HG02970 (cell line): ENCODE results near the gene NCOR1.
"Not testable (repeated sequence)": the region's sequence is repeated elsewhere in the genome, so short reads cannot be mapped to it uniquely, and the experiment has no call there.

ENCODE experiments used
- ATAC-seq: cut with Tn5 transposase; IDR thresholded peaks from one replicate; pipeline ENCODE4 v1.9.1; 2021; ENCODE audit warnings: mild to moderate bottlenecking, moderate library complexity, moderate number of reproducible peaks; ENCODE audit not compliant: unreplicated experiment, low FRiP score

Gene NCOR1

GRCh38 chr17:16101440-16101839 is 113.9 kb downstream of the NCOR1 start:
- no peak for ATAC-seq

DNA sequence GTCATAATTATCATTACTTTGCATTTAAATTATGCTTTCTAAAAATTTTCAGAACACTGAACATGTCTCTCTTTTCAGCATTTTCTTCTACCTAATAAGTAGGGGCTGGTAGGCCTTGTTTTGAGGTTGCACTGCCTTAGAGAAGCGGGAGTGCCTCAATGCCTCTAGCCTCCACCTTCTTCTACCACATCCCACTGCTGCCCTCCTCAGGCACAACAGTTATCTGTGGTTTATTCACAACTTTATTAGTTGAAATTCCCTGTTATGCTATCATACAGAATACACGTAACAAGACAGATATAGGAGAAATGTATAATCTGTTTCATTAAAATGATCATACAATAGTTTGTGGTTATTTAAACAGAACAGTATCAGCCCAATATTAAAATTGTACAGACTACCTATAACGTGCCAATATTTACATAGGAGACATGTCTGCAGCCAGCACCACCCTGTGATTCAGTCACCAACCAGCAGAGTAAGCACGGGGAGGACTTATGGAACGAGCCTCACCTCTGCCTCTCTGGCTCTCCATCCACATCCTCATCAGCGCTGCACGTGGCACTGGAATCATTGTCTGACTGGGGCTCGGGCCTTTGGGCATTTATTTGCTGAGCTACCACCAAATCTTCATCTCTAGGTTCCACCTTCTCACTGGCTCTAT is 114.5 kb downstream of the NCOR1 start:
- no peak for ATAC-seq

GRCh38 chr17:16091773-16092172 is 123.6 kb downstream of the NCOR1 start:
- ATAC-seq = no peak

- no peak for ATAC-seq
These were observed 128.4 kb downstream of the NCOR1 start for GRCh38 chr17:16086957-16087356.

DNA sequence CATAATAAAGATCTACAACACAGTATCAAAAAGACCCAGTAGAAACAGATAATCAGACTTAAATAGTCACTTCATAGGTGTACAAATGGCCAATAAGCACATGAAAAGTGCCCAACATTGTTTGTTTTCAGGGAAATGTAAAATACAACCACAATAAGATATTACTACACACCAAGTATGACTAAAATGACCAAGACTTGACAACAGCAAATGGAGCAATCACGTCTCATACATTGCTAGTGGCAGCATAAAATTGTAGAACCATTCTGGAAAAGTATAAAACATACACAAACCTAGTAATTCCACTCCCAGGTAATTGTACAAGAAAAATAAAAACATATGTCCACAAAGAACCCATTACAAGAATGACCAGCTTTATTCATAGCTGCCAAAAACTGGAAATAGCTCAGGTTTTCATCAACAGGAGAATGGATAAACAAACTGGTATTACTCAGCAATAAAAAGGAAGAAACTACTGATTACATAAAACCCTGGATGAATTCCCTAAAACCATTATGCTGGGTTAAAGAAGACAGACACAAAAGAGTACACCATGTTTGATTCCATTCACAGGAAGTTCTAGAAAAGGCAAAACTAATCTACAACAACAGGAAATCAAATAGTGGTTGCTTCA is 130.2 kb downstream of the NCOR1 start:
- no peak for ATAC-seq

DNA sequence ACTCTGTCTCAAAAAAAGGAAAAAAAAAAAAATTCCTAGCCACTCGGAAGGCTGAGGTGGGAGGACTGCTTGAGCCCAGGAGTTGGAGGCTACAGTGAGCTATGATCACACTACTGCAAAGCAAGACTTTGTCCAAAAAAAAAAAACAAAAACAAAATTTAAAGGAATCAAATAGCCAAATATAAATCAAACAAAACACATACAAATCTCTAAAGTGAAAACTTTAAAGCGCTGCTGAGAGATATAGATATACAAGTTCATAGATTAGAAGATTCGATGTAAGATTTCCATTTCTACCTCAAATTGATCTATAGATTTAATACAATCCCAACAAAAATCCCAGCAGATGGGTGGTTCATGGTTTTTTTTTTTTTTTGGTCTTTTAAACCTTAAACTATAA is 132.1 kb downstream of the NCOR1 start:
- ATAC-seq = no peak

DNA sequence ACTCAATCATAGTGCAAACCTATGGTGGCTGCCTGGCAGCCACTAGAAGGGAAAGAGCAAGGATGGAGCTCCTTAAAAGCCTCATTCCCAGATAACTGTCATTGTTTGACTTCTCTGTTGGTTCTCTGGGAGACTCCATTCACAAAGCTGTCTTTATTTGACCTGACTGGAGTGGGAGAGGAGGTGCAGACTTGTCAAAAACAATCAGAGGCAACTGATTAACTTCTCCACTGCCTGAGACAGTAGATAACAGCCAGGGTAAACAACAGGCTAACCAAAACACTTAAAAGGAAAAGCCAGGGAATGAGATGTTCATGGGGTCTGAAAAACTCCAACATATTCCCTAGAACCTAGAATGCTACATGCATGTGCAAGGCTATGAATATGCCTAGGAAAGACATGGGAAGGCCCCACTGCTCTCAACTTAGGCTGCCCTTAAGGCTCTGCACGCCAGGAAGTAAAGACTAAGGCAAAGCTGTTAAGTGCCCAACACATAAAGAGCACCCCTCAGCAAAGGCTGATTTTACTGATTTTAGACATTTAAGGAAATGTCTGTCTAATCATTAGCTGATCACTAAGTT is 133.7 kb downstream of the NCOR1 start:
- ATAC-seq = no peak

GRCh38 chr17:16080366-16080765 is 135.0 kb downstream of the NCOR1 start:
- ATAC-seq = no peak

- ATAC-seq = no peak
These were observed 139.4 kb downstream of the NCOR1 start for GRCh38 chr17:16075949-16076348.

DNA sequence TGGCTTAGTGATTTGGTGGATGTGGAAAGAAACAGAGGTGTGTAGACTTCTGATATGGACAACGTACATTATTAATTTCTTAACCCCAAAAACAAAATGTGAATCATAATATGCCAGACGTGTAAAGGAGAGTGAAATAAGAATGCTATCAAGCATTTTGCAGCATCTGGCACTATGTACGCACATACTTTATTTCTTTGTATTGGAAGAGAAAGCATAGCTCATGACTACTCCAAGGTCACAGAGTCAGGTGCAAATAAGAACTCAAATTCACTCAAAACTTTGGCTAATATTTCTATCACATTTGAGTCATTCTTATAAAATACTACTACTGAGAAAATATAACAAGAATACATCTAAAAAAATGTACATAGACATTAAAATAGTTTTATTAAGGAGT is 140.9 kb downstream of the NCOR1 start:
- no peak for ATAC-seq

- ATAC-seq = no peak
These were observed 141.5 kb downstream of the NCOR1 start for GRCh38 chr17:16073845-16074244.

- ATAC-seq = no peak
These were observed 143.3 kb downstream of the NCOR1 start for GRCh38 chr17:16072031-16072430.

- ATAC-seq = no peak
These were observed 147.0 kb downstream of the NCOR1 start for GRCh38 chr17:16068323-16068722.

DNA sequence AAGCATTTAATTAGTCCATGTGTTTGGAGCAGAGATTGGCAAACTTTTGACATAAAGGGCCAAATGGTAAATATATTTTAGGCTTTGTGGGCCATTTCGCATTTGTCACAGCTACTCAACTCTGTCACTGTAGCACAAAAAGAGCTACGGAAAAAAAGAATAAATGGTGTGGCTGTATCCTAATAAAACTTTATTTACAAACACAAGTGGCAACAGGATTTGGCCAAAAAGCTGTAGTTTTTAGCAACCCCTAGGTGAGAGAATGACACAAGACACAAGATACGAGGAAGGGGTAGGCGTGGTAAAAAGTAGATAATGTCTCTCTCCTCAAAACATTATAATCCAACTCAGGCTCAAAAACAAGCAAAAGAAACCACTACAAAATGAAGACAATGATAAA is 149.2 kb downstream of the NCOR1 start:
- ATAC-seq = no peak

- ATAC-seq = no peak
These were observed 153.7 kb downstream of the NCOR1 start for GRCh38 chr17:16061631-16062030.

DNA sequence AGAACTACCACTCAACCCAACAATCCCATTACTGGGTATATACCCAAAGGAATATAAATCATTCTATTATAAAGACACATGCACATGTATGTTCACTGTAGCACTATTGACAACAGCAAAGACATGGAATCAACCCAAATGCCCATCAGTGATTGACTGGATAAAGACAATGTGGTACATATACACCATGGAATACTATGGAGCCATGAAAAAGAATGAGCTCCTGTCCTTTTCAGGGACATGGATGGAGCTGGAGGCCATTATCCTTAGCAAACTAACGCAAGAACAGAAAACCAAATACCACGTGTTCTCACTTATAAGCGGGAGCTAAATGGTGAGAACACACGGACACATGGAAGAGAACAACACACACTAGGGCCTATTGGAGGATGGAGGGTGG is 160.2 kb downstream of the NCOR1 start:
- not testable (repeated sequence) for ATAC-seq

DNA sequence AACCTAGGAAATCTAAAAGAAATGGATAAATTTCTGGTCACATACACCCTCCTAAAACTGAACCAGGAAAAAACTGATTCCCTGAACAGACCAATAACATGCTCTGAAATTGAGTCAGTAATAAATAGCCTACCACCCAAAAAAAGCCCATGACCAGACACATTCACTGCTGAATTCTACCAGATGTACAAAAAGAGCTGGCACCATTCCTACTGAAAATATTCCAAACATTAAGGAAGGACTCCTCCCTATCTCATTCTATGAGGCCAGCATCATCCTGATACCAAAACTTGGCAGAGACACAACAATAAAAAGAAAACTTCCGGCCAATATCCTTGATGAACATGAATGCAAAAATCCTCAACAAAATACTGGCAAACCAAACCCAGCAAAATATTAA is 162.8 kb downstream of the NCOR1 start:
- no peak for ATAC-seq

DNA sequence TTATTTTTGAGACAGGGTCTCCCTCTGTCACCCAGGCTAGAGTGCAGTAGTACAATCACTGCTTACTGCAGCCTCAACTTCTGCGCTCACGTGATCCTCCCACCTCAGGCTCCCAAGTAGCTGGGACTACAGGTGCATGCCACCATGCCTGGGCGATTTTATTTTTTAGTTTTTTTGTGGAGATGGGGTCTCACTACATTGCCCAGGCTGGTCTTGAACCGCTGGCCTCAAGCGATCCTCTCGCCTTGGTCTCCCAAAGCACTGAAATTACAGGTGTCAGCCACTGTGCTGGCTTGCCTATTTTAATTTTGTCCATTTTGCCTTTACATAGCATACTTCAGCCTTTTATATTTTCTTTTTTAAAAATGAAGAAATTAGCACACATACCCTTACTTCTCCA is 164.5 kb downstream of the NCOR1 start:
- ATAC-seq = no peak

DNA sequence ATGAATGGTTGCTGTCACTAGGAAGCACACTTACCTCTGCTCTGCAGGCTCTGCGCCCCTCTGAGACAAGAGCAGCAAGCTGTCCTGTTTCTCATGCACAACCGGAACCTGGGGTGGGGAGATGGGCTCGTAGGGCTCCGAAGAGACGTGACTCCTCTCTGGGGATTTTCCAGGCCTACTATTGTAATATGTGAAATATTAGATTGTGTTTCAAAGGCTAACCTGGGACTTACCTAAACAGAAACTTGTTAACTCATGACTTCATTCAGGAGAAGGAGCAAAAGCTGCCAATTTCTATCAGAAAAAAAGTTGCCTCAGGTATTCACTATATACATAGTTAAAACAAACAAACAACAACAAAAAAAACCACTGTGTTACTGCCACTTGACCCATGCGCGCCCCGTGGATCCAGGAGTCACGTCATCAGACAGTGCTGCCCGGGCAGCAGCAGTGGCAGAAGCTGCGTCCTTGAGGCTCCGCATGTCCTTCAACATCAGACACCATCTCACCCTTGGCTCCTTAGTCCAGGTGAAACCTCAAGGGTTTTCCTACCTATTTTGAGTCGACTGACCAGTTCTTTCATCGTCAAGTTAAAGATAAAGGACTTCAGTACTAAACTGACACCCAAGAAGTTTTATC is 166.4 kb downstream of the NCOR1 start:
- no peak for ATAC-seq

- no peak for ATAC-seq
These were observed 168.4 kb downstream of the NCOR1 start for GRCh38 chr17:16046966-16047365.

DNA sequence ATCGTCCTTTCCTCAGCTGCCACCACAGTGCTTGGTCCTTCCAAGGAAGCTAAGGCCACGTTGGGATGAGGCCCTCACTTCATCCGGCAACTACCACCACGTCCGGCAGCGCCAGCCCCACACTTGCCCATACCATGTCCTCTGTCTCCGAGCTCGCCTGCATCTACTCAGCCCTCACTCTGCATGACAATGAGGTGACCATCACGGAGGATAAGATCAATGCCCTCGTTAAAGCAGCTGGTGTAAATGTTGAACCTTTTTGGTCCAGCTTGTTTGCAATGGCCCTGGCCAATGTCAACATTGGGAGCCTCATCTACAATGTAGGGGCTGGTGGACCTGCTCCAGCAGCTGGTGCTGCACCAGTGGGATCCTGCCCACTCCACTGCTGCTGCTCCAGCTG is 170.8 kb downstream of the NCOR1 start:
- no peak for ATAC-seq
